ENCODE measurements around the gene CLDN5. TPM values are rescaled to one million over a fixed set of nuclear protein-coding genes. Genes with fewer than 3 reads are reported as not detected.

Gene CLDN5
- total RNA-seq, 1 experiment from 2014 or later = 0.44 TPM

DNA sequence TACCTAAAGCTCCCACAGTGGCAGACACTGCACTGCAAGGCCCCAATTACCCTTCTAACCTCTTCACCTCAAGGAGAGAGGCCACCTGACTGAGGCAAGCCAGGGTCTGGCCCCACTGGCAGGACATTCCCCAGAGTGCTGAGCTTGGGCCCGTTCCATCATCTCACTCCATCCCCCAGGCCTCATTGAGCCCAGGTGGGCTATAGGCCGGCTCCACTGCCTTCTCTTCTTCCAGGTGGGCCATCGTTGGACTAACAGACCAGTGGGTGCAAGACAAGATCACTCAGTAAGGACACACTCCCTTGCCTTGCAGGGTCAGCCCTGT is 25.4 kb downstream of the CLDN5 start:
- Histone ChIP-seq H4K20me1 (ENCODE audit: control insufficient read depth, insufficient read depth, insufficient read length) (no peaks in the 10 kb centered on the region), H2BK120ac (ENCODE audit: low read depth, low read length, poor library complexity, severe bottlenecking) (no peak overlapping the region), H3K79me2 (ENCODE audit: insufficient read depth, low read length) (no peaks in the 10 kb centered on the region), H4K8ac (replicated peaks; ENCODE audit: insufficient read length, low read depth, low read length) (no peak overlapping the region), H3K56ac (ENCODE audit: insufficient read length, low read depth, low read length) (no peak overlapping the region), H3T11ph (ENCODE audit: low read length) (no peak overlapping the region), H2AK5ac (ENCODE audit: insufficient read length, low read length) (no peak overlapping the region), H2BK15ac (ENCODE audit: low read depth, low read length) (no peak overlapping the region), H3K23ac (ENCODE audit: insufficient read length, low read depth, low read length) (no peak overlapping the region), H2BK20ac (ENCODE audit: low read depth, low read length, poor library complexity, severe bottlenecking) (no peak overlapping the region), H3K27ac (ENCODE audit: insufficient read length, low read depth, low read length) (no peak overlapping the region), H2BK12ac (ENCODE audit: insufficient read length, low read depth, low read length) (no peak overlapping the region), H3K14ac (ENCODE audit: insufficient read depth, low read length) (no peak overlapping the region), H3K4me1 (ENCODE audit: insufficient read depth, low read length) (no peaks in the 10 kb centered on the region; the same call in 1 of the 2 replicates), H4K91ac (ENCODE audit: insufficient read length, low read depth, low read length) (no peak overlapping the region), H3K9ac (ENCODE audit: extremely low read depth, insufficient read length, low read length) (no peak overlapping the region), H3K18ac (ENCODE audit: insufficient read length, low read depth, low read length) (no peak overlapping the region), H3K27me3 (ENCODE audit: insufficient read depth, low read length) (no peaks in the 10 kb centered on the region), H4K5ac (ENCODE audit: insufficient read length, low read depth, low read length) (no peak overlapping the region), H2AFZ (ENCODE audit: low read length) (no peak overlapping the region), H3K9me3 (ENCODE audit: control insufficient read depth, low read depth, low read length) (no peaks in the 10 kb centered on the region), H3K4me2 (ENCODE audit: insufficient read depth, insufficient read length, low read length) (no peak overlapping the region), H2BK5ac (ENCODE audit: insufficient read length, low read length) (no peak overlapping the region), H3K4ac (ENCODE audit: low read depth, low read length) (no peak overlapping the region), H3K79me1 (ENCODE audit: insufficient read depth, low read depth, low read length, poor library complexity, severe bottlenecking) (no peaks in the 10 kb centered on the region), H3K23me2 (ENCODE audit: insufficient read length, low read depth, low read length, poor library complexity, severe bottlenecking) (no peaks in the 10 kb centered on the region)
- no peak for DNase-seq
- Mint-ChIP-seq H3K27ac (peak overlapping the region in 1 of 3 experiments; percentile 58; a peak in 1 of 7 replicates), H3K4me1 (peaks cover 6 to 7% of the 10 kb centered on the region in 2 experiments), H3K36me3 (ENCODE audit: insufficient read depth in 1 of 3, low read depth in 3 of 3) (peaks cover 4 to 57% (median 31%) of the 10 kb centered on the region in 3 experiments), H3K9me3 (no peaks in the 10 kb centered on the region), H3K27me3 (ENCODE audit: low read depth) (no peaks in the 10 kb centered on the region), H3K4me3 (no peak overlapping the region)
- no CpG with 5 or more reads among the region's 3 CpGs for WGBS (ENCODE audit: extremely low coverage, insufficient read length, low lambda C conversion rate)
- TF ChIP-seq, protein P1, sequence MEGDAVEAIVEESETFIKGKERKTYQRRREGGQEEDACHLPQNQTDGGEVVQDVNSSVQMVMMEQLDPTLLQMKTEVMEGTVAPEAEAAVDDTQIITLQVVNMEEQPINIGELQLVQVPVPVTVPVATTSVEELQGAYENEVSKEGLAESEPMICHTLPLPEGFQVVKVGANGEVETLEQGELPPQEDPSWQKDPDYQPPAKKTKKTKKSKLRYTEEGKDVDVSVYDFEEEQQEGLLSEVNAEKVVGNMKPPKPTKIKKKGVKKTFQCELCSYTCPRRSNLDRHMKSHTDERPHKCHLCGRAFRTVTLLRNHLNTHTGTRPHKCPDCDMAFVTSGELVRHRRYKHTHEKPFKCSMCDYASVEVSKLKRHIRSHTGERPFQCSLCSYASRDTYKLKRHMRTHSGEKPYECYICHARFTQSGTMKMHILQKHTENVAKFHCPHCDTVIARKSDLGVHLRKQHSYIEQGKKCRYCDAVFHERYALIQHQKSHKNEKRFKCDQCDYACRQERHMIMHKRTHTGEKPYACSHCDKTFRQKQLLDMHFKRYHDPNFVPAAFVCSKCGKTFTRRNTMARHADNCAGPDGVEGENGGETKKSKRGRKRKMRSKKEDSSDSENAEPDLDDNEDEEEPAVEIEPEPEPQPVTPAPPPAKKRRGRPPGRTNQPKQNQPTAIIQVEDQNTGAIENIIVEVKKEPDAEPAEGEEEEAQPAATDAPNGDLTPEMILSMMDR (conservative IDR thresholded peaks at IDR 0.05) = no peak

Measured in H9 (cell line).